Colonic mucosa (tissue), 4 donors: ENCODE results near the gene CD82. TPM values are rescaled to one million over a fixed set of nuclear protein-coding genes. Genes with fewer than 3 reads are reported as not detected.
A peak's percentile ranks its signal among the peaks of the same experiment; 100 is the strongest.

ENCODE experiments used
- DNase-seq: peaks from one replicate; pipeline ENCODE4 v3.0.0-alpha.2; 2020
- H3K27ac ChIP-seq: fragments of 200-600 bp; one replicate; pipeline ENCODE4 v1.8.0; 2021
- H3K27me3 ChIP-seq: fragments of 200-600 bp; one replicate; pipeline ENCODE4 v1.8.0; 2021
- H3K36me3 ChIP-seq: fragments of 200-600 bp; one replicate; pipeline ENCODE4 v1.8.0; 2021
- H3K4me1 ChIP-seq: fragments of 200-600 bp; one replicate; pipeline ENCODE4 v1.8.0; 2021; ENCODE audit warnings: mild to moderate bottlenecking
- H3K4me3 ChIP-seq: fragments of 200-600 bp; one replicate; pipeline ENCODE4 v1.8.0; 2021
- H3K9ac ChIP-seq, 2 donors: one replicate each; pipeline ENCODE4 v1.7.0; 2013; ENCODE audit warnings: control low read depth in 2 of 2, low read depth in 2 of 2, low read length in 2 of 2
- H3K9me3 ChIP-seq: fragments of 200-600 bp; one replicate; pipeline ENCODE4 v1.8.0; 2021
- CTCF ChIP-seq: fragments of 200-600 bp; IDR thresholded peaks from one replicate; pipeline ENCODE4 v1.8.0; 2022; ENCODE audit warnings: antibody characterized with exemption, mild to moderate bottlenecking
- intact Hi-C: fragments of 100-400 bp; cut with DNase I; formaldehyde crosslinking; loops from one replicate; pipeline ENCODE4 v1.14.1; 2022
- total RNA-seq, 2 donors: library from RNA; stranded (reverse); fragmentation: NEBNext Ultra II Directional in 1 of 2; extraction: Animal tissue kit (Norgen Biotek cat#: 25700) in 1 of 2; gene quantifications; one replicate each; pipeline ENCODE4 v1.2.1, GENCODE V29; 2021
- donor health status: healthy.
- donor health status: DM: no; HTN: no; CAD: no.
- donor health status: DM: no; HTN: no; CAD: no.

Gene CD82
- total RNA-seq, 2 donors from 2014 or later: 36.2 to 41.6 TPM

- no peak overlapping the region for H3K27ac ChIP-seq
- H3K4me1 ChIP-seq: peaks cover 11% of the 10 kb centered on the region
- no peak for DNase-seq
- intact Hi-C loops: no loop called here
- no peak overlapping the region for H3K9ac ChIP-seq
- no peaks in the 10 kb centered on the region for H3K36me3 ChIP-seq
- H3K9me3 ChIP-seq: no peaks in the 10 kb centered on the region
- H3K27me3 ChIP-seq: no peaks in the 10 kb centered on the region
- no peak for TF ChIP-seq CTCF
- no peak overlapping the region for H3K4me3 ChIP-seq
These were observed 2.4 kb downstream of the CD82 start for GRCh38 chr11:44567876-44568256.

GRCh38 chr11:44568331-44568657, 2.8 kb downstream of the CD82 start:
- TF ChIP-seq CTCF: no peak
- no peak for DNase-seq
- Histone ChIP-seq H3K9me3 (no peaks in the 10 kb centered on the region), H3K36me3 (no peaks in the 10 kb centered on the region), H3K27ac (peak overlapping the region; percentile 66), H3K4me3 (no peak overlapping the region), H3K27me3 (no peaks in the 10 kb centered on the region), H3K4me1 (peaks cover 11% of the 10 kb centered on the region), H3K9ac (peak overlapping the region in 1 of 2 donors; percentile 52)
- intact Hi-C loops: no loop called here

GRCh38 chr11:44568658-44569473, 3.4 kb downstream of the CD82 start:
- no peaks in the 10 kb centered on the region for H3K27me3 ChIP-seq
- no peaks in the 10 kb centered on the region for H3K9me3 ChIP-seq
- H3K4me1 ChIP-seq: peaks cover 11% of the 10 kb centered on the region
- peak; percentile 67 for DNase-seq
- peak overlapping the region; percentile 66 for H3K27ac ChIP-seq
- no peak overlapping the region for H3K4me3 ChIP-seq
- intact Hi-C loops: no loop called here
- H3K36me3 ChIP-seq: no peaks in the 10 kb centered on the region
- H3K9ac ChIP-seq: peak overlapping the region; percentile 35 to 52
- TF ChIP-seq CTCF: no peak

GRCh38 chr11:44570411-44571155, 5.1 kb downstream of the CD82 start:
- no peaks in the 10 kb centered on the region for H3K27me3 ChIP-seq
- no peaks in the 10 kb centered on the region for H3K9me3 ChIP-seq
- peaks cover 6% of the 10 kb centered on the region for H3K4me1 ChIP-seq
- no peak for DNase-seq
- no peak overlapping the region for H3K4me3 ChIP-seq
- no peak for TF ChIP-seq CTCF
- intact Hi-C loops: no loop called here
- H3K9ac ChIP-seq: no peak overlapping the region
- H3K36me3 ChIP-seq: no peaks in the 10 kb centered on the region
- peak overlapping the region; percentile 8 for H3K27ac ChIP-seq

- Histone ChIP-seq H3K36me3 (no peaks in the 10 kb centered on the region), H3K4me3 (no peak overlapping the region), H3K9me3 (no peaks in the 10 kb centered on the region), H3K27ac (no peak overlapping the region), H3K4me1 (peaks cover 3% of the 10 kb centered on the region), H3K9ac (no peak overlapping the region), H3K27me3 (no peaks in the 10 kb centered on the region)
- intact Hi-C loops: no loop called here
- DNase-seq: no peak
- TF ChIP-seq CTCF: no peak
These were observed 6.4 kb downstream of the CD82 start for GRCh38 chr11:44571871-44572270.
